ENCODE results near the gene KCNG4.
"Not testable (repeated sequence)": the region's sequence is repeated elsewhere in the genome, so short reads cannot be mapped to it uniquely, and the experiment has no call there.

KCNG4 gene

DNA sequence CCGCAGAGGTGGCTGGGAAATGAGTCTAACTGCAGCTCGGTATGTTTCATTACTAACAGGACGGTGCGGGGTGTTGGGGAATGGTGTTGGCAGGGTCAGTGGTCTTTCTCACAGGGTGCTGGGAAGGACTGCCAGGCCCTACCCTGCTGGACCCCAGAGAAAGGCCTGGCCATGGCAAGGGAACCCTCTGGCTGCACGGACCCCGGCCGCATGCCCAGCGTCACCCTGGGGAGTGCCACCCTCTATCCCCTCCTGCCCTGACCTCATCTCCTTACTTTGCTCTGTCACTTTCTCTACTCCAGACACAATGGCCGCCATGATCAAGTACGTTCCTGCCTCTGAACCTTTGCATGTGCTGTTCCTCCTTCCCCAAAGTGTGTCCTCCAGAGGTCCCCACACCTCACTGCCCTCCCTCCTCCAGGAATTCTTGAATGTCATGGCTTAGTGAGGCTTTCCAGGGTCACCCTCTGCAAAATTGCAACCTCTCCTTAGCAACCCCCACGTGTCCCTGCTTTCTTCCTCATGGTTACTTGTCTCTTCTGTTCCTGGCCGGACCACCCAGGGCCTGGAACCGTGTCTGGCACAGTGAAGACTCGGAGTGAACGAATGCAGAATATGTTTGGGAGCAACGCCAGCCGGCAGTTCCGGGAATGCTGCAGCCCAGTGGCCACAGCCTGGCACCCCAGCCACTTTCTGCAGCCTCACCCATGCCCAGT lies 33.7 kb downstream of the KCNG4 start:
- DNase-seq (ENCODE audit: low read depth), result peak; percentile 20

DNA sequence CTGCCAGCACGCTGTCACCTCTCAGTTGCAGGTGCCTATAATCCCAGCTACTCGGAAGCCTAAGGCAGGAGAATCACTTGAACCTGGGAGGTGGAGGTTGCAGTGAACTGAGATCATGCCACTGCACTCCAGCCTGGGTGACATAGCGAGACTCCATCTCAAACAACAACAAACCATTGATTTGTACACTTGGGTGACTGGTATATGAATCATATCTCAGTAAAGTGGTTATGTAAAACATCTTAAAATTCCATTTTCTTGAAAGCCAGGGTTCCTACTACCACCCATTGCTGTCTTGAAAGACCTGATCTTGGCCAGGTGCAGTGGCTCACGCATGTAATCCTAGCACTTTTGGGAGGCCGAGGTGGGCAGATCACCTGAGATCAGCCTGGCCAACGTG lies 34.7 kb downstream of the KCNG4 start:
- peak; percentile 66 for DNase-seq (ENCODE audit: low read depth)

DNA sequence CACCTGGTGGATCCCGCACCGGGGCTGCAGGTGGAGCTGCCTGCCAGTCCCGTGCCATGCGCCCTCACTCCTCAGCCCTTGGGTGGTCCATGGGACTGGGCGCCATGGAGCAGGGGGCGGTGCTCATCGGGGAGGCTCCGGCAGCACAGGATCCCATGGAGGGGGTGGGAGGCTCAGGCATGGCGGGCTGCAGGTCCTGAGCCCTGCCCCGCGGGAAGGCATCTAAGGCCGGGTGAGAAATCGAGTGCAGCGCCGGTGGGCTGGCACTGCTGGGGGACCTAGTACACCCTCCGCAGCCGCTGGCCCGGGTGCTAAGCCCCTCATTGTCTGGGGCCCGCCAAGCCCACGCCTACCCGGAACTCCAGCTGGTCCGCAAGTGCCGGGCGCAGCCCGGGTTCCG lies 35.3 kb downstream of the KCNG4 start:
- DNase-seq (ENCODE audit: low read depth), result not testable (repeated sequence)

DNA sequence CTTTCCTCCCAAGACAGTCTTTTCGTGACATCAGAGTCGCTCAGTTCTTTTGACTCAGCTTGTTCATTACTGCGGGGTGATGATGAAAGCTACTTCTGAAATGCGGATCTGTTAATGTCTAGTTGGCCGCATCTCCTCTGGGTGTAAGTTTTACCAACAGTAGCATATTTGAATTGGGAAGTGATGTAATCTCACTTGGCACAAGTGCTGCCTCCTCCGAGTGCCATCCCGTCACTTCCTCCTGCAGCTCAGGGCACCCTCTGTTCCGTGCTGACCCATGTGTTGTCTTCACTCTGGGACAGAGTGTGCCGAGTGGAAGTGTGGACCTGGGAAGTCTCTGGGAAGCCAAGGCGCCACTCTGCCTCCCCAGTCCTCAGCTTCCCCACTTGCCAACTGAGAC lies 40.0 kb downstream of the KCNG4 start:
- peak; percentile 28 for DNase-seq (ENCODE audit: low read depth)

DNA sequence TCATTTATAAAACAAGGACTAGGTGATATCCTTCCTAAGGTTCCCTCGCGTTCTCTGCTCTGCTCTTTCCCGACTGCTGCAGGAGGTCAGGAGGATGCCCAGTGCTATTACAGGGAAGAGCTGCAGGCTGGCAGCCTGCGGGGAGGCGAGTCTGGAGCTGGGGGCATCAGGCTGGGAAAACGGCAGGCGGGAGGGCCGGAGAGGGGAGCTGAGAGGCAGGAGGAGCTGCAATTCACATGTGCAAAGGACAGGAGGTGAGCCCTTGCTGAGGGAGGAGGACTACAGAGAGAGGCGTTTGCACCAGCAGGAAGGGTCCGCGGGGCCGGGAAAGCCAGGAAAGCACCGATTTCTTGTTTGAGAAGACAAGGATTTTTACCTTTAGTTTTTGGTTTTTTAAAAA lies 40.7 kb downstream of the KCNG4 start:
- DNase-seq (ENCODE audit: low read depth), result no peak

DNA sequence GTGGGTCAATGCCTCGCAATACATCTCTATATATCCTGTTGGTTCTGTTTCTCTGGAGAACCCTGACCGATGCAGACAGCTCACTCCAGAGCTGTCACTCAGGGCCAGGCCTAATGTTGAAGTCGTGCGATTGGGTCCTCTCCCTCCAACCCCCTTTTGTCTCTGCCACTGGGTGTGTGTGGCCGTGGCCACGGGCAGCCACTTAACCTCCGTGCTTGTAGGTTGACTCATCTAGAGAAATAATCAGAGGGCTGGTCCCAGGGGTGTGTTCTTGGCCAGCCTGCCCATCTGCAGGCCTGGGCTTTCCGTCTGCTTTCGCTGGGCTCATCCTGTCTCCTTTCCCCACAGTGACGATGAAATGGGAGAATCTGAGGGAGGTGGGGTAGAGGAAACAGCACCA lies 41.4 kb downstream of the KCNG4 start:
- DNase-seq (ENCODE audit: low read depth), result peak; percentile 34

DNA sequence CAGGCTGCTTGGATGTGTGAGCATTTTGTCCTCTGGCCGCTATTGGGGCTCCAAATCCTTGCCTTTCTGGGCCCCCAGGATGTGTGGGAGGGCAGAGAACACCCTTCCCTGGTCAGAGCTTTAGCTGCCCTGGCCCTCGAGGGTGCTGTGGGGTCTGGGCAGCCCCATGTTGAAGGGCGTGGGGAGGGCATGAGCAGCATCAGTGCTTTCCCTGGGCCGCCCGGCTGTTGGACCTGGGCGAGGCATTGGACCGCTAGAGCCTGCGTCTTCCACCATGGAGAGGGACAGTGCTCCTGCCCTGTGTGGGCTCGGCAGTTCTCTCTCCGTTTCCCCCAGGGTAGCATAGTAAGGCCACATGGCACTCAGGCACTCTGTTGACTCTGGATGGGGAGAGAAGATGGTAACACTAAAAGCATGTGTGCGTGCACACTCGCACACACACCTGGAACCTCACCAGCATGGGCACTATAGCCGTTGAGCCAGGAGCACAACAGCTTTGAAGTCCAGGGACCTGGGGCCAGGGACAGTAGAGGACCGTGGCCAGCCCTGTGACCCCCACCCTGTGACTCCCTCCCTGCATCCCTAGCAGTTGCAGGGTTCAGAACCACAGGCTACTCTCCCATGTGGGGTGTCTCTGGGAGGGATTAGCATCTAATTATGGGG lies 42.2 kb downstream of the KCNG4 start:
- DNase-seq (ENCODE audit: low read depth), result no peak

DNA sequence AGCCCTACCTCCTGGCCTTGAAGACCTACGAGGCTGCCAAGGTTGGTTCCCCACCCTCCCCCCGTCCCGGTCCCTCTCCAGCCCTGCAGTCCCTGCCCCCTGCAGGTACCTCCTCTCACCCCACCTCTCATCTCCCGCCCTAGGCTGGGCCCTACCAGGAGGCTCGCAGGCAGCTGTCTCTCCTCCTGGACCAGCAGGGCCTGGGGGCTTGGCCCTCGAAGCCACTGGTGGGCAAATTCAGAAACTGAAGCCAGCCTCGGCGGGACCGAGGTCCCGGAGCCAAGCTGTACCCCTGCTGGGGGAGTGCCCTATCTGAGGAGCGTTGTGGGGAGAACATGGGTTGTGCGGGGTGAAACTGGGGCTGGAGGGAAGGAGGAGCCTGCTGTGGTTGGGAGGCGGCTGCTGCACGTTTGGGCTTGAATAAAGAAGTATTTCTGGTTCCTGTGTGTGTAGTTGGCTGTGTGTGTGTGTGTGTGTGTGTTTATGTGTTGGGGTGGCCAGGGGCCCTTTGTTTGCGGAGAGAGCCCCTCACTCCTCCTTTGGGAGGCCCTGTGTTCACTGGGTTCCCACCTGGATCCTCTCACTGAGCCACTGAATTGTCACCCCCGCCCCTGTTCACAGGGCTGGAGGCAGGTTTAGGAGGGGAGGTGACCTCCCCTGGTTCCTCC lies 43.0 kb downstream of the KCNG4 start:
- no peak for DNase-seq (ENCODE audit: low read depth)

DNA sequence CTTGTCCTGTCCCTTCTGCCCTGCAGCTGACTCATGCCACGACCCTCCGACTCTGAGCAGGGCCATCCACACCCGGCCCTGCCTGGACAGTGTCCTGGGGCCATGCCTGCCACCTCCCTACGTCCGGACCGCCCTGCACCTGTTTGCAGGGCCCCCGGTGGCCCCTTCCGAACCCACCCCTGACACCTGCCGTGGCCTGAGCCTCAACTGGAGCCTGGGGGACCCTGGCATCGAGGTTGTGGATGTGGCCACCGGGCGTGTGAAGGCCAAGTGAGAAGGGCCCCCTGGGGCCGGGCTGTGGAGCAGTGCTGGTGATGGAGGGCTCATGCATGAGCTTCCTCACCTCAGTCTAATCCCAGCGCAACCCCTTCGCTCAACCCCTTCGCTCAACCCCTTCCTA lies 43.7 kb downstream of the KCNG4 start:
- no peak for DNase-seq (ENCODE audit: low read depth)

DNA sequence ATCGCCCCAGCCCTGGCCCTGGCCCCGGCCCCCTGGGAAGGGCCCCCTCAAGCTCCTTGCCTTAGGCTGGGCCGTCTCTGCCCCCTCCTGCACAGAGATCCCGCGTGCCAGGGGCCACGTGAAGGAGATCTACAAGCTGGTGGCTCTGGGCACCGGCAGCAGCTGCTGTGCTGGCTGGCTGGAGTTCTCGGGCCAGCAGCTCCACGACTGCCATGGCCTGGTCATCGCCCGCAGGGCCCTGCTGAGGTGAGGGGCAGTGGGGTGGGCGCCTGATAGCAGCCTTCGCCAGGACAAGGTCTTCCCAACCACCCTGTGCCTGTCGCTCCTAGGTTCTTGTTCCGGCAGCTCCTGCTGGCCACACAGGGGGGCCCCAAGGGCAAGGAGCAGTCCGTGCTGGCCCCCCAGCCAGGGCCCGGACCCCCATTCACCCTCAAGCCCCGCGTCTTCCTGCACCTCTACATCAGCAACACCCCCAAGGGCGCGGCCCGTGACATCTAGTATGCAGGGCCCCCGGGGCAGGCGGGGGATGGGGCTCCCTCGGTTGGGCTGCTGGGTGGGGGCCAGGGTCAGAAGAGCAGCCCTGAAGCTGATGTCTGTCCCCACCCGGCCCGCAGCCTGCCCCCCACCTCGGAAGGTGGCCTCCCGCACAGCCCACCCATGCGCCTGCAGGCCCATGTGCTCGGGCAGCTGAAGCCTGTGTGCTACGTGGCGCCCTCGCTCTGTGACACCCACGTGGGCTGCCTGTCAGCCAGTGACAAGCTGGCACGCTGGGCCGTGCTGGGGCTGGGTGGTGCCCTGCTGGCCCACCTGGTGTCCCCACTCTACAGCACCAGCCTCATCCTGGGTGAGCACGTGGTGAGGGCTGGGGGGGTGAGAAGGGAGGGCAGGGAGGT lies 44.4 kb downstream of the KCNG4 start:
- no peak for DNase-seq (ENCODE audit: low read depth)

DNA sequence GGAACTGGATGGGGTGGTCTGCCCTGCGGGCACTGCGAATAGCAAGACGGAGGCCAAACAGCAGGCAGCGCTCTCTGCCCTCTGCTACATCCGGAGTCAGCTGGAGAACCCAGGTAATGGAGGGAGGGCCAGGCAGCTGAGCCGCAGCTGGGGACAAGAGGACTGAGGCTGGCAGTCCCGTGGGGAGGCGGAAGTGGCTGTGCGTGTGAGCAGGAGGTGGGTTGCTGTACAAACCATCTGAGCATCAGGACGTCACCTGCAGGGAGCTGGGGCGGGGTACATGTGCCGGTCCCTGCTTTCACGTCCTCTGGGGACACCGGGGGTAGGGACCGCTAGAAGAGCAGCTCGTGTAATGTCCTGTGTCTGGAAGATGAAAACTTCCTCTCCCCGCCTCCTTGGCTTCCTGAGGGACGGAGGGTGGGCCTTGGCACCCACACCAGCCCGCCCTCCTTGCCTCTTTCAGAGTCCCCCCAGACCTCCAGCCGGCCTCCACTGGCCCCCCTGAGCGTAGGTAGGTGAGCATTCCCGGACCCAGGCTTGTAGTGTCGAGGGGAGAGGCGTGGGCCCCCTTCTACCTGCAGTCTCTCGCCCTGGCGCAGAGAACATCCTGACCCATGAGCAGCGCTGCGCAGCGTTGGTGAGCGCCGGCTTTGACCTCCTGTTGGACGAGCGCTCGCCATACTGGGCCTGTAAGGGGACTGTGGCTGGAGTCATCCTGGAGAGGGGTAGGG lies 45.2 kb downstream of the KCNG4 start:
- no peak for DNase-seq (ENCODE audit: low read depth)

DNA sequence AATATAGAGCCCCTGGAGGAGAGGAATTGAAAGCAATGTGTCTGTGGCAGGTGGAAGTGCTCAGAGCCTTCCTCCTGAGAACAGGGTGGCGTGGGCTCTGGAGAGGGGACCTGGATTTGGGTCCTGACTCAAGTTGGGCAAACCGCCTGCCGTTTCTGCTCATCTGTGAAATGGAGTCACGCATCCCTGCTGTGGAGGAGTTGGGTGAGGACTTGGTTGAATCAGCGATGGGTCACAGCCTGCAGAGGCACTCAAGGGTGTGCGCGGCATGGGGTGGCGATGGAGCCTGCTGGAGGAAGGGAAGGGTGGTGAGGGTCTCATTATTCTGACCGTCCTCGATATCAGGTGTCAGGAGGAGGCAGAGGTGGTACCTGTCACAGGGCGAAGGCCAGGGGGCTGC lies 45.8 kb downstream of the KCNG4 start:
- DNase-seq (ENCODE audit: low read depth), result no peak

DNA sequence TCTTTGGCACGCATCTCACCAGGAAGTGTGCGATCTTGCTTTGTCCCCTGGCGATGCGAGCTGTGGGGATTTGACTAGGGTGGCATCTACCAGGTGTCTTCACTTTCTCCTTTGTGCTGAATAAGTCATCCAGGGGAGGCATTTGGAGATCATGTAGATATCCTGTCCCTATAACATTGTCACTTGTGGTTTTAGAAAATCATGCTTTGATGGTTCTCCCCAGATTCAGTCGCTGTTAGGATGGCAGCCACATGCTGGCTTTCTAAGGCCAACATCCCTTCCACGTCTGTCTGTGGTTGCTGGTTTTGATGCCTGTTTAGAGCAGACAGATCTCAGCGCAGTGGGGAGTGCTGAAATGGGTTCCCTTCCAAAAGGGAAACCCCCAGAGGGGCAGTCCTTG lies 46.3 kb downstream of the KCNG4 start:
- no peak for DNase-seq (ENCODE audit: low read depth)

DNA sequence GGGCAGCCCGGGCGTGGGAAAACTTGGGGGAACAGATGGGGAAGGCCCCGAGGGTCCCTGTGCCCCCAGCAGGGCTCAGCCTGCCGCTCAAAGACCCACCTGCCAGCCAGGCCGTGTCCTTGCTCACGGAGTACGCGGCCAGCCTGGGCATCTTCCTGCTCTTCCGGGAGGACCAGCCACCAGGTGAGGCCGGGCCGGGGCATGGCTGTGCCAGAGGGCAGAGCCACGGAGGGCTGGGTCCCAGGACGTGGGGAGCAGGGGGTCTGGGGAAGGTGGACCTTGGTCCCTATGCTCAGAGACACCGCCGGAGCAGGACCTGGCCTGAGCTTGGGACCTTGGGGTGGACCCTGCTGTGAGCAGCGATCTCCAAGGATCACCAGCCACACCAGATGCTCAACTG lies 48.3 kb downstream of the KCNG4 start:
- DNase-seq (ENCODE audit: low read depth), result no peak

DNA sequence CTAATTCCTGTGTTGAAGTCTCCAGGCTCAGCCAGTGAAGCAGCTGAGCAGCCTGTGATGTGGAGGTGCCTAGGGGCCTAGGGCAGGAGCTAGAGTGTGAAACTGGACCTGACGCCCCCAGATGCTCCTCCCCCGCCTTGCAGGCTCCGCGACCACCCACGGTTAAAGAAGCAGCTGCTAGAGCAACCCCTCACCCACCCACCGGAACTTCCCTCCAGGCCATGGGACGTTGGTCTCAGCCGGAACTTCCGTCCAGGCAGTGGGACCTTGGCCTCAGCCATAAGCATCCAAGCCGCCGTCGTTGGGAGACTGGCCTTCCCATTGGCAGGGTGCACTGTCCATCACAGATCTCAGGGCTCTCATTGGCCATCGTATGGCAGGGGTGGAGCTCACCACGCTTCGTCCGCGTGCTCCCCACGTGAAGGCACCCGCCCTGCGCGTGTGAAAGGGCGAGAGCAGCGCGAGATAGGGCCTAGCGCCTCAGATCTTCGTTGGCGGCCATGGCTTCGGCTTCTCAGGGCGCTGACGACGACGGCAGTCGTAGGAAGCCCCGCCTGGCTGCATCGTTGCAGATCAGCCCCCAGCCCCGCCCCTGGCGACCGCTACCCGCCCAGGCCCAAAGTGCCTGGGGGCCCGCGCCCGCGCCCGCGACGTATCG lies 49.0 kb downstream of the KCNG4 start, which contains the start of gene ADAD2:
Gene ADAD2 (plus strand): TSS at position 427 of the 658 bp plus-strand sequence. CDS start 74 bp downstream, at position 501.
- DNase-seq (ENCODE audit: low read depth), result peak; percentile 28

DNA sequence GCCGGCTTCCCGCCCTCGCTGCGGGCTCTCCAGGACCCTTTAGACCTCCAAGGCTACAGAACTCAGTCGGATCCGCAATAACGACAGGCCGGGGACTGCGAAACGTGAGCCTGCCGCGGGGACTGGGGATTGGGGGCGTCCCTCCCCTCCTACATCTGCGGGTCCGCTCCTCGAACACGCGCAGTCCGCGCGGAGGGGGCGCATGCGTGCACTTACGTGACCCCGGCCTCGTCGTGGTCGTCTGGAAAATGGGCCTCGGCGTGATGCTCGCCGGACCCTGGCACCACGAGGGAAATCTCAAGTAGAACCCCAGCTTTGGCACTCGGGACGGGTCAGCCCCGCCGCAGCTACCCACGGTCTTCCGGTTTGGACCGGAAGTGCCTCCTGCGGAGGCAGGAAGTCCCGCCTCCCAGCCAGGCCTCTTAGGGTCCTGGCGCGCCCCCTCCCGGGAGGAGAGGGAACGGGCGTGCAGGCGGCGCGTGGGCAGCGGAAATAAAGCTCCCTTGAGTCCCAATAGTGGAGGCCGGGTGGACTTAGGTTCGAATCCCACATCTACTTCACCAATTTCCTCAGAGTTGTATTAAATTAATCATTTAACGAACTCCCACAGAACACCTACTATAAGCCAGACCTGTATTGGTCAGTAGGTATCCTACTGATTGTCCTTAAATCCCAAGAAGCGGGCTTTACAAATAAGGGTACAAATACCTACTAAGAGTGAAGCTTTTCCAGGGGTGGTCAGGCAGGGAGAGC lies 53.0 kb downstream of the KCNG4 start, which contains the start of gene TAF1C:
Gene TAF1C (minus strand): TSS at position 373 of the 753 bp plus-strand sequence. CDS start 2,069 bp downstream, outside the sequence.
- peak; percentile 96 for DNase-seq (ENCODE audit: low read depth)

DNA sequence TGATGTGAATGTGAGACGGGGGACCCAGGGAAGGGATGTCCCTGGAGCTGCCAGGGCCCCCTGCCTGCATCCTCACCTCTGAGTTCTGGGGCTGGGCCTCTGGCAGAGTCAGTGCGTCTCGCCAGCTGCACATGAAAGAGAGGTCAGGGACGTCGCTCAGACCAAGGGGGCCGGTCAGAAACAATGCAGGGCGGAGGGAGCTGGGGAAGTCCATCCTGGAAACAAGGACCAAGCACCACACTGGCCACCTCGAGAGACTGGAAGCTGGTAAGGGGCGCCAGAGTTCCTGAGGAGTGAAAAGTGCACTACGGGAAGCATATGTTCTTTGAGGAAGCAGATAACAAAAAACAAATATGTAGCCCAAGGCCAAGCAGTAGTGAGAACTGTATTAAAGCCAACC lies 55.0 kb downstream of the KCNG4 start:
- no peak for DNase-seq (ENCODE audit: low read depth)

DNA sequence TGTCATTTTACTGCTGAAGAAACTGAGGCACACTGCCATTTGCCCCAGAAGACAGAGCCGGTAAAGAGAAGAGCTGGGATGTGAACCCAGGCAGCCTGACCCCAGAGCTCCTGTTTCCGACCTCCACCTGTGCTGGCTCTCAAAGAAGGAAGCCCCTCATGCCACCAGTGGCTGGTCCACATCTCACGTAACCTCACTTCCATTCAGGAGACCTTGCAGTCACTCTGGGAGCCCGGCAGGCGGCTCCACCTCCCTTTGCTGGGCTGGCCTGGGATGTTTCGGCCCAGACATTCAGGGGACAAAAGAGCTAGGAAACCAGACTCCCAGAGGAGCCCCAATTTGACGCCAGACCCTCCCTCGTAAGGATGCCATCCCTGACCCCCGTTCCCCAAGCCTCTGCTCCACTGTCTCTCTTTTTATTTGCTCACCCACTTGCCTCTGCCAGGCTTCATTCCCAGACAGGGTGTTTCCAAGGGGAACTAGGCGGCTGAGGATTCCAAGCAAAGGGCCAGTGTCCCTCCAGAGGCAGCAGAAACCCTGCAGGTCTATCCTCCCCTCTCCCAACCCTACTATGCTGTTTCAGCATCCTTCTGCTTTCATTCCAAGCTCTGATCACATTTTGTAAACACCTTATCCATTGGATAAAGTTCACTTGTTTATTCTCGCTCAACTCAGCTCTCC lies 55.8 kb downstream of the KCNG4 start:
- no peak for DNase-seq (ENCODE audit: low read depth)

DNA sequence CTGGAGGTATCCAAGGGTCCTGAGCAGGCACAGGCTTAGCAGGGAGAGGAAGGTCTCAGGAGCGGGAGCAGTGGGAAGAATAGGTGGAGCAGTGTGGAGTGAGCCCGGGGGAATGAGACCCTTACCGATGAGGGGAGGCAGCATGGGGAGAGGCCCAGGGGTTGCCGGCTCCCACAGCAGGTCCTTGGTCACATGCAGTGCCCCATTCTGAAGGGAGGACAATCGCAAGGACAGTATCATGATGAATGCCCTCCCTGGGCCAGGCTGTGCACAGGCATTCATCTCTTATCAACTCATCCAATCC lies 56.3 kb downstream of the KCNG4 start:
- DNase-seq (ENCODE audit: low read depth), result no peak
